ENCODE data around the gene TMEM115. TPM values are rescaled to one million over a fixed set of nuclear protein-coding genes. Genes with fewer than 3 reads are reported as not detected.

The TMEM115 gene
- total and polyA plus RNA-seq, 3 experiments from 2014 or later, result 30.5 to 47.2 (median 33.2) TPM

DNA sequence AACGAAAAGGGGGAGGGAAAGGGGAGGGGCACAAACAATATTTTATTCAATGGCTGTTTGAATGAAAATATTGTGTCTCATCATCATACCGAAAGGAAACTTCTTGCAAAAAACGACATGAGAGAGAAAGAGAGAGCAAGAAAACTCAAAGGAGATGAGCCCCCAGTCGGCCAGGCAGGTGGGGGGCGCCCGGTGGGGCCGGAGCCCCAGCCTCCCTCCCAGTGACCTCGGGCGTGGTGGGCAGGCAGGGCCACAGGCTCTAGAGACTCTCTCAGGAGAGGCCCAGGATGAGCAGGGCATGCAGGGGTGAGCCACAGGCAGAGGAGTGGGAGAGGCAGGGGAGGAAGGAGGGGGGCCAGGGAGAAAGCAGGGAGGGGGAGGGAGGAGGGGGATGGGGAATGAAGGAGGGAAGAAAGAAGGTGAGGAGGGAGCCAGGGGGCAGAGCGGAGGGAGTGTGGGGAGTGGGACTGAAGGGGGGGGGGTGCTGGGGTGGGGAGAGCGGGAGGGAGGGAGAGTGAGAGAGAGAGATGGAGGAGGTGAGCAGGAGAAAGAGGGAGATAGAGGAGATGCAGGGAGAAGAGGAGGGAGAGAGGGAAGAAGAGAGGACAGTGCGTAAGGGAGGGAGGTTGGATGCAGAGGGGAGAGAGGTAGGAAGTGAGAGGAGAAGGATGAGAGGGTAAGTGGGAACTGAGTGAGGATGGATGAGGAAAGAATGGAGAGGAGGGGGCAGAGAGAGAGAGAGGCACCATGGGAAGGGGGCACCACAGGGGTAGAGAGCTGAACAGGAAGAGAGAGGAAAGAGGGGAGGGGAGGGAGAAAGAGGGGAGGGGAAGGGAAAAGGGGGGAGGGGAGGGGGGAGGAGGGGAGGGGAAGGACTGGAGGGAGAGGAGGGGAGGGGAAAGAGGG lies 14.1 kb upstream of the TMEM115 start:
- CTCF ChIA-PET, result no interaction called here
- no peaks in the 10 kb centered on the region for H3K9me3 ChIP-seq (ENCODE audit: low read length)

DNA sequence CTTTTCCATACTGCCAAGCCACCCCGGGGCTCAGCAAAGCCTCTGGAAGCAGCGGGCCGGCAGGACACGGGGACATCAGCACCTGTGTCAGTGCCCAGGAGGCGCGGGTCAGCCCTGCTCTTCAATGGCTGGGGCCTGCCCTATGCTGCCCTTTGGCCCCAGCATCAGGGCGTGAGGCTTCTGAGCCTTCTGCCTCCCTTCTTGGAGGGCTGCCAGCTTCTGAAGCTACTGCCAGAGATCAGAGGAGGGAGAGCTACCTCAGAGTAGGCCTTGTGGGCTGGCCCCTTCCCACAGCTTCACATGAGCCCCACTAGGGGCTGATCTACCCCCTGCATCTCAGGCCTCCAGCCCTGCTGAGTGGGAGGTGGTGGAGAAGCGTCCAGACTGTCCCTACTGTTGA lies 13.0 kb upstream of the TMEM115 start:
- Histone ChIP-seq H3K4me1 (ENCODE audit: insufficient read depth, low read length) (no peaks in the 10 kb centered on the region), H3K27me3 (ENCODE audit: insufficient read depth, low read length, poor library complexity, severe bottlenecking) (no peaks in the 10 kb centered on the region), H3K36me3 (ENCODE audit: insufficient read depth, low read length) (no peaks in the 10 kb centered on the region), H3K4me3 (ENCODE audit: low read length) (no peak overlapping the region), H3K9me3 (ENCODE audit: low read length) (no peaks in the 10 kb centered on the region), H3K27ac (ENCODE audit: low read depth, low read length) (no peak overlapping the region)
- H3K4me3 Mint-ChIP-seq, result no peak overlapping the region
- ChIA-PET CTCF (no interaction called here), POLR2A (no interaction called here)
- H3K27me3 Mint-ChIP-seq, result no peaks in the 10 kb centered on the region
- H3K27ac Mint-ChIP-seq, result peak overlapping the region in 1 of 8 donors; percentile 88
- DNase-seq, result peak in 1 of 5 donors; percentile 29
- no peaks in the 10 kb centered on the region for H3K9me3 Mint-ChIP-seq
- no peaks in the 10 kb centered on the region for H3K36me3 Mint-ChIP-seq
- H3K4me1 Mint-ChIP-seq, result peaks cover 0 to 13% (median 6%) of the 10 kb centered on the region in 3 donors

More for the DNA sequence above, 14.1 kb upstream of the TMEM115 start:
- H3K4me1 ChIP-seq (ENCODE audit: insufficient read depth, low read length), result no peaks in the 10 kb centered on the region
- no peaks in the 10 kb centered on the region for H3K9me3 Mint-ChIP-seq
- H3K27me3 ChIP-seq (ENCODE audit: insufficient read depth, low read length, poor library complexity, severe bottlenecking), result no peaks in the 10 kb centered on the region
- peak overlapping the region in 1 of 8 donors; percentile 75 for H3K27ac Mint-ChIP-seq
- H3K27ac ChIP-seq (ENCODE audit: low read depth, low read length), result no peak overlapping the region
- H3K4me3 Mint-ChIP-seq, result no peak overlapping the region
- no peaks in the 10 kb centered on the region for H3K27me3 Mint-ChIP-seq
- H3K4me1 Mint-ChIP-seq, result peaks cover 0 to 8% (median 4%) of the 10 kb centered on the region in 3 donors
- POLR2A ChIA-PET, result no interaction called here
- H3K36me3 Mint-ChIP-seq, result no peaks in the 10 kb centered on the region
- no peak overlapping the region for H3K4me3 ChIP-seq (ENCODE audit: low read length)
- H3K36me3 ChIP-seq (ENCODE audit: insufficient read depth, low read length), result no peaks in the 10 kb centered on the region
- no peak for DNase-seq

DNA sequence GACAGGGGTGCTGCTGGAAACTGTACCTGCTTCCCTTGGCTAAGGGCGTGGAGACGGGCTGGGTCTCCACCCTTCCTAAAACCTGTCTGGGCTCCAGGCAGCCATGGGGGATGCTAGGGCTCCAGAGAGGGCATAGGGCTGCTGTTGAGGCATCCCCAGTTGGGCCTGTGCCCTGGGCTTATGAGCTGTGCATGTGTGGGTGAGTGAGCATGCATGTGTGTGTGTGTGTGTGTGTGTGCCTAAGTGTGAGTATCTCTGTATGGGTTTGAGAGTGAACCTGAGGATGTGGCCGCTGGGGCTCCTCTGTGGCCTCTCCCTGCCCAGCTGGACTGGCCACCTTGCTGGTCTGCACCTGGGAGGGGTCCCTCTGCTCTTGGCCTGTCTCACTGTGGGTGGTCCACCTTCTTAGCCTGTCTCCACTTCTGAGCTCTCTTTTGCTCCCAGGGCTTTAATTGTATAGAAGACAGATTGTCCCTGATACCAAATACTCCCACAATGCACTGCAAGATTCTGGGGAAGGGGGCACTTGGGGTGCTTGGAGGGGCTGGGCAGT lies 11.9 kb upstream of the TMEM115 start:
- H3K4me3 ChIP-seq (ENCODE audit: low read length), result no peak overlapping the region
- no peaks in the 10 kb centered on the region for H3K36me3 ChIP-seq (ENCODE audit: insufficient read depth, low read length)
- H3K27ac ChIP-seq (ENCODE audit: low read depth, low read length), result no peak overlapping the region
- ChIA-PET POLR2A (no interaction called here), CTCF (interaction anchor here (1.1 to 2.0 kb wide), 2 partner anchors 24 to 125 kb away, joined by 3 to 5 read pairs; no protein-coding TSS in a partner anchor)
- H3K27me3 ChIP-seq (ENCODE audit: insufficient read depth, low read length, poor library complexity, severe bottlenecking), result no peaks in the 10 kb centered on the region
- H3K9me3 ChIP-seq (ENCODE audit: low read length), result no peaks in the 10 kb centered on the region
- H3K4me1 ChIP-seq (ENCODE audit: insufficient read depth, low read length), result peaks cover 8% of the 10 kb centered on the region
- H3K27me3 Mint-ChIP-seq, result no peaks in the 10 kb centered on the region
- H3K4me3 Mint-ChIP-seq, result no peak overlapping the region
- peaks cover 3 to 24% (median 10%) of the 10 kb centered on the region in 3 donors for H3K4me1 Mint-ChIP-seq
- H3K36me3 Mint-ChIP-seq, result no peaks in the 10 kb centered on the region
- no peaks in the 10 kb centered on the region for H3K9me3 Mint-ChIP-seq
- peak overlapping the region in 1 of 8 donors; percentile 72 for H3K27ac Mint-ChIP-seq
- no peak for DNase-seq

DNA sequence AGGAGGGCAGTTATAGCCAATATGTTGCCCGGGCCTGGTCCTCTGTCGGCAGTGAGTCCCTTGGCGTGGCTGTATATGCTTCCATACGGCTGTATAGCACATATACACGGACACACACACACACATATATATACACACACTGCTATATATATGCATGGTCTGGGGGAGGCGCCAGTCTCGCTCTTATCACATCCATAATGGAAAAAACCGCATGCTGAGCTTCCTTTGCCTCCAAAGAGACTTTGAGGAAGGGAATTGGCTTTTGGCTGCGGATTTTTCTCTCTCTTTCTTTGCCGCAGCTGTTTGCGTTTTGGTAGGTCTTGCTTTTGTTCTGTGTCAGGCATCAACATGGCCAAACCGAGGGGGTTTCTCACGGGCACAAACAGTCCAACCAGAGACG lies 11.3 kb upstream of the TMEM115 start:
- peaks cover 9 to 30% (median 14%) of the 10 kb centered on the region in 3 donors for H3K4me1 Mint-ChIP-seq

DNA sequence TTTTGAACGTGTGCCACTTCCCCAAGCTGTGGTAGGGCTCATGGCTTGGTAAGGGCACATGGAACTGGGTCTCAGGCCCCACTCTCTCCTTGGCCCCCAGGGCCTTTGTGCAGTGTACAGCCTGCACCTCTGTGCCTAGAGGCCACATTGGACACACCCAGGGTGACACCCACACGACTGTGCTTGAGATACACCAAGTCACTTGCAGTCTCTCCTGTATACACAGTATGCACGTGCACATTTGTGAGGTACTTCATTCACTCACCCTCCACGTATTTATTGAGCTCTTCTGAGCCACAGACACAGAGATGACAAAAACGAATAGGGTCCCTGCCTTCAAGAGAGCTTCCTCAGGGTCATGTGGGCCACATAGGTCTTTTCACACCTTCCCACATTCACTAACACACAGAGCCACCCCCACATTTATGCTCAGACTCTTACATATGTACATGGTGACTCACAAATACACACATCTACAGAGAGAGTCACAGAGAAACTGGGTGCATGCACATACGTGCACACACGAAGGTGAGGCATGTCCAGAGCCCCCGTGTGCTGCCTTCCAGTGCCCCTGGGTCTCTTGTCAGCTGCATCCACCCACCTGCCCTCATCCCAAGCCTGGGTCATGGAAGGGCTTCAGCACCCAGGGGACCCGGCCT lies 9.8 kb upstream of the TMEM115 start:
- Histone ChIP-seq H3K4me1 (ENCODE audit: insufficient read depth, low read length) (peaks cover 23% of the 10 kb centered on the region), H3K27ac (ENCODE audit: low read depth, low read length) (no peak overlapping the region), H3K27me3 (ENCODE audit: insufficient read depth, low read length, poor library complexity, severe bottlenecking) (no peaks in the 10 kb centered on the region), H3K36me3 (ENCODE audit: insufficient read depth, low read length) (no peaks in the 10 kb centered on the region), H3K4me3 (ENCODE audit: low read length) (no peak overlapping the region), H3K9me3 (ENCODE audit: low read length) (no peaks in the 10 kb centered on the region)
- ChIA-PET CTCF (interaction anchor here (0.7 to 1.4 kb wide), 2 partner anchors 174 to 181 kb away, joined by 3 to 4 read pairs; no protein-coding TSS in a partner anchor), POLR2A (no interaction called here)
- Mint-ChIP-seq H3K27me3 (no peaks in the 10 kb centered on the region), H3K36me3 (peaks cover 0 to 6% (median 0%) of the 10 kb centered on the region in 3 donors), H3K27ac (peak overlapping the region in 4 of 8 donors; percentile 1 to 69 (median 39)), H3K9me3 (no peaks in the 10 kb centered on the region), H3K4me3 (no peak overlapping the region), H3K4me1 (peaks cover 14 to 39% (median 19%) of the 10 kb centered on the region in 3 donors)
- no peak for DNase-seq

More for the DNA sequence above, 11.3 kb upstream of the TMEM115 start:
- no peaks in the 10 kb centered on the region for H3K27me3 ChIP-seq (ENCODE audit: insufficient read depth, low read length, poor library complexity, severe bottlenecking)
- H3K4me3 Mint-ChIP-seq, result peak overlapping the region in 1 of 7 donors; percentile 38
- H3K27me3 Mint-ChIP-seq, result no peaks in the 10 kb centered on the region
- no peaks in the 10 kb centered on the region for H3K9me3 ChIP-seq (ENCODE audit: low read length)
- H3K27ac ChIP-seq (ENCODE audit: low read depth, low read length), result no peak overlapping the region
- no peak overlapping the region for H3K4me3 ChIP-seq (ENCODE audit: low read length)
- peaks cover 0 to 1% (median 0%) of the 10 kb centered on the region in 3 donors for H3K36me3 Mint-ChIP-seq
- H3K27ac Mint-ChIP-seq, result peak overlapping the region in 1 of 8 donors; percentile 28
- POLR2A ChIA-PET, result no interaction called here
- peaks cover 14% of the 10 kb centered on the region for H3K4me1 ChIP-seq (ENCODE audit: insufficient read depth, low read length)
- no peaks in the 10 kb centered on the region for H3K36me3 ChIP-seq (ENCODE audit: insufficient read depth, low read length)
- no peaks in the 10 kb centered on the region for H3K9me3 Mint-ChIP-seq
- no peak for DNase-seq
- CTCF ChIA-PET, result interaction anchor here (1.1 to 2.0 kb wide), 2 partner anchors 23 to 124 kb away, joined by 3 to 5 read pairs; no protein-coding TSS in a partner anchor

DNA sequence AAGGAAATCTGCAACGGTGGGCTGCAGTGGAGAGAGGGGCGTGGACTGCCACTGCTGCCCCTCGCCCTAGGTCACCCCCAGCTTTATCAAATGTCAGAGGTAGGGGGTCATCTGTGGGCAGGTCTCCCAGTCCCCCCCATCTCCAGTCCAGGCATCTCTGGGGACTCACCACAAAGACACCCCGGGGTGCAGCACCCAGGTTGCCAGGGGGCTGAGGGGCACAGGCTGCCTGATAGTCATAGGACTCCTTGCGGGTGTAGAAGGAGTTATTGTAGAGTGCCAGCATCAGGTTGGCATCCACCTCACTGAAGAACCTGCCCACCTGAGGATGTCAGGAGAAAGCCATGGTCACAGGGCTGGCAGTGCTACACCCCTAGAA lies 6.5 kb upstream of the TMEM115 start:
- DNase-seq, result no peak
- Histone ChIP-seq H3K4me1 (ENCODE audit: insufficient read depth, low read length) (peaks cover 25% of the 10 kb centered on the region), H3K4me3 (ENCODE audit: low read length) (peak overlapping the region; percentile 94), H3K27me3 (ENCODE audit: insufficient read depth, low read length, poor library complexity, severe bottlenecking) (no peaks in the 10 kb centered on the region), H3K27ac (ENCODE audit: low read depth, low read length) (peak overlapping the region; percentile 88), H3K36me3 (ENCODE audit: insufficient read depth, low read length) (no peaks in the 10 kb centered on the region), H3K9me3 (ENCODE audit: low read length) (no peaks in the 10 kb centered on the region)
- ChIA-PET POLR2A (interaction anchor here (0.5 to 1.6 kb wide), 8 partner anchors 12 to 287 kb away, joined by 3 to 9 read pairs (median 4); no protein-coding TSS in a partner anchor), CTCF (interaction anchor here (0.8 to 1.5 kb wide), 8 partner anchors 10 to 203 kb away, joined by 3 to 7 read pairs (median 4); partner anchors contain the start of genes CYB561D2, HEMK1 and NPRL2)
- no peaks in the 10 kb centered on the region for H3K27me3 Mint-ChIP-seq
- peak overlapping the region; percentile 80 to 96 (median 88) for H3K4me3 Mint-ChIP-seq
- peaks cover 14 to 48% (median 19%) of the 10 kb centered on the region in 3 donors for H3K4me1 Mint-ChIP-seq
- peaks cover 0 to 6% (median 0%) of the 10 kb centered on the region in 3 donors for H3K36me3 Mint-ChIP-seq
- H3K27ac Mint-ChIP-seq, result peak overlapping the region; percentile 89 to 99 (median 94)
- no peaks in the 10 kb centered on the region for H3K9me3 Mint-ChIP-seq

DNA sequence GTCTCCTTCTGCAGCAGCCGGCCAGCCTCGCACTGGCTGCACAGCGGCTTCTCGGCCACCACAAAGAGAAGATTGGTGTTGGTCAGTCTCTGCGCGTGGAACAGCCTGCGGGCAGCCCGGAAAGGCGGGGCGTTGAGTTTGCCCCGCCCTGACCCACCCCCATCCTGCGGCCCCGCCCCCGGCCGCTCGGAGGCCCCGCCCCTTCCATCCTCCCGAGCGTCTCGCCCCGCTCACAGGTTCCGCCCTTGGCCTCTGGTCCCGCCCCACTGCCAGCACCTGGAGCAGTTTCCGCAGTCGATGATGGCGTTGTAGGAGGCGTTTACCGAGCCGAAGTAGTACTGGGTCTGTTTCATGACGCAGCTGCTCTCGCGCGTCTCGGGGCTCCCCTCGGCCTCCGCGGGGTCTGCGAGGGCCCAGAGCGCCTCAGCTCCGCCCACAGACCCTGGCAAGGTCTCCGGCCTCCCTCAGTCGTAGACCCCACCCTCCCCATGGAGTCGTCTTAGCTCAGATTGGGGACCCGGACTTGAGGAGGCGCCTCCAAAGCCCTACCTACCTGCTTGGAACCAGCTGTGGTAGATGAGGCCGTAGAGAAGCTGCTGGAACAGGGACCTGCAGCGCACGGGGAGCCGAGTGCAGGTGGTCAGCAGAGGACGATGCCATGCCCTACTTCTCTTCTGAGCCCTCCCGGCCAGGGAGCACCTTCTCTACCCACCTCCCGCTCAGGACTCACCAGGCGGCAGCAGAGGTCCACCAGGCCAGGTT lies 5.9 kb upstream of the TMEM115 start:
- H3K4me1 Mint-ChIP-seq, result peaks cover 14 to 48% (median 19%) of the 10 kb centered on the region in 3 donors
- peak overlapping the region; percentile 89 to 99 (median 94) for H3K27ac Mint-ChIP-seq
- peak overlapping the region; percentile 80 to 96 (median 88) for H3K4me3 Mint-ChIP-seq
- peaks cover 0 to 2% of the 10 kb centered on the region in 2 donors for H3K27me3 Mint-ChIP-seq
- H3K27me3 ChIP-seq (ENCODE audit: insufficient read depth, low read length, poor library complexity, severe bottlenecking), result no peaks in the 10 kb centered on the region
- H3K27ac ChIP-seq (ENCODE audit: low read depth, low read length), result peak overlapping the region; percentile 88
- H3K9me3 Mint-ChIP-seq, result no peaks in the 10 kb centered on the region
- peak overlapping the region; percentile 94 for H3K4me3 ChIP-seq (ENCODE audit: low read length)
- peak; percentile 92 to 97 (median 94) for DNase-seq
- no peaks in the 10 kb centered on the region for H3K9me3 ChIP-seq (ENCODE audit: low read length)
- peaks cover 0 to 6% (median 0%) of the 10 kb centered on the region in 3 donors for H3K36me3 Mint-ChIP-seq
- no peaks in the 10 kb centered on the region for H3K36me3 ChIP-seq (ENCODE audit: insufficient read depth, low read length)
- ChIA-PET POLR2A (interaction anchor here (0.5 to 1.6 kb wide), 12 partner anchors 11 to 776 kb away, joined by 3 to 9 read pairs (median 4); partner anchors contain the start of genes CYB561D2, HYAL3, NAA80 and NPRL2), CTCF (interaction anchor here (0.7 to 1.5 kb wide), 9 partner anchors 9 to 1007 kb away, joined by 3 to 7 read pairs (median 4); partner anchors contain the start of genes CYB561D2, HEMK1 and NPRL2)
- H3K4me1 ChIP-seq (ENCODE audit: insufficient read depth, low read length), result peaks cover 25% of the 10 kb centered on the region

Data from CD8-positive, alpha-beta memory T cell (primary cell).